ENCODE measurements around the gene FA2H.
A peak's percentile ranks its signal among the peaks of the same experiment; 100 is the strongest.
"Not testable (repeated sequence)": the region's sequence is repeated elsewhere in the genome, so short reads cannot be mapped to it uniquely, and the experiment has no call there.

FA2H gene

GRCh38 chr16:74724820-74725549, 49.6 kb downstream of the FA2H start:
- DNase-seq (ENCODE audit: low read depth in 2 of 2): no peak

GRCh38 chr16:74723256-74723655, 51.4 kb downstream of the FA2H start:
- DNase-seq (ENCODE audit: low read depth in 2 of 2): no peak

GRCh38 chr16:74722156-74722555, 52.5 kb downstream of the FA2H start:
- not testable (repeated sequence) for DNase-seq (ENCODE audit: low read depth in 2 of 2)

- no peak for DNase-seq (ENCODE audit: low read depth in 2 of 2)
Observed at GRCh38 chr16:74721716-74722115, 52.9 kb downstream of the FA2H start.

- DNase-seq (ENCODE audit: low read depth in 2 of 2): no peak
Observed at GRCh38 chr16:74720579-74720978, 54.0 kb downstream of the FA2H start.

GRCh38 chr16:74718741-74719610, 55.6 kb downstream of the FA2H start:
- no peak for DNase-seq (ENCODE audit: low read depth in 2 of 2)

GRCh38 chr16:74718140-74718539, 56.5 kb downstream of the FA2H start:
- DNase-seq (ENCODE audit: low read depth in 2 of 2): no peak

GRCh38 chr16:74717367-74717766, 57.3 kb downstream of the FA2H start:
- no peak for DNase-seq (ENCODE audit: low read depth in 2 of 2)

GRCh38 chr16:74716355-74716754, 58.3 kb downstream of the FA2H start:
- DNase-seq (ENCODE audit: low read depth in 2 of 2): no peak

- no peak for DNase-seq (ENCODE audit: low read depth in 2 of 2)
Observed at GRCh38 chr16:74713876-74714275, 60.7 kb downstream of the FA2H start.

- no peak for DNase-seq (ENCODE audit: low read depth in 2 of 2)
Observed at GRCh38 chr16:74713325-74713724, 61.3 kb downstream of the FA2H start.

GRCh38 chr16:74711938-74712337, 62.7 kb downstream of the FA2H start:
- no peak for DNase-seq (ENCODE audit: low read depth in 2 of 2)

- no peak for DNase-seq (ENCODE audit: low read depth in 2 of 2)
Observed at GRCh38 chr16:74710401-74710800, 64.2 kb downstream of the FA2H start.

- peak; percentile 66 to 78 for DNase-seq (ENCODE audit: low read depth in 2 of 2)
Observed at GRCh38 chr16:74709441-74709877, 65.2 kb downstream of the FA2H start.

GRCh38 chr16:74700438-74701225, 74.0 kb downstream of the FA2H start, which contains the start of gene MLKL:
TSS of gene MLKL (minus strand) at chr16:74700862. CDS start at chr16:74695757, 5,105 bp downstream.
- DNase-seq (ENCODE audit: low read depth in 2 of 2): peak; percentile 37 to 48

GRCh38 chr16:74700116-74700437, 74.5 kb downstream of the FA2H start:
- DNase-seq (ENCODE audit: low read depth in 2 of 2): peak in 1 of 2 donors; percentile 20

GRCh38 chr16:74699666-74700065, 75.0 kb downstream of the FA2H start:
- DNase-seq (ENCODE audit: low read depth in 2 of 2): no peak

GRCh38 chr16:74698222-74698621, 76.4 kb downstream of the FA2H start:
- no peak for DNase-seq (ENCODE audit: low read depth in 2 of 2)

- peak; percentile 22 to 35 for DNase-seq (ENCODE audit: low read depth in 2 of 2)
Observed at GRCh38 chr16:74695450-74696422, 78.9 kb downstream of the FA2H start.

GRCh38 chr16:74691093-74691855, 83.3 kb downstream of the FA2H start:
- no peak for DNase-seq (ENCODE audit: low read depth in 2 of 2)

Measured in stimulated activated CD4-positive, alpha-beta T cell treated with anti-CD3 and anti-CD28 coated beads, Interleukin-4, amount 100 ng/mL, for 48 hours (primary cell).